Bronchial epithelial cell (primary cell): ENCODE data around the gene ZDHHC1. TPM values are rescaled to one million over a fixed set of nuclear protein-coding genes. Genes with fewer than 3 reads are reported as not detected.

Experiments used
- DNase-seq: peaks from one replicate; pipeline ENCODE4 v3.0.0-alpha.2; 2010; ENCODE audit warnings: low read depth
- FAIRE-seq: peaks from 2 replicates; lab custom pipeline; 2011; peaks lifted over from hg19 to GRCh38; lab: Jason Lieb, UNC
- H3K27me3 ChIP-seq: 2 replicates; pipeline ENCODE4 v1.5.1; 2011; ENCODE audit warnings: low read length; ENCODE audit not compliant: control insufficient read depth, insufficient read depth
- H3K36me3 ChIP-seq: 2 replicates; pipeline ENCODE4 v1.5.1; 2011; ENCODE audit warnings: low read length; ENCODE audit not compliant: control insufficient read depth, insufficient read depth
- H3K4me3 ChIP-seq: 2 replicates; pipeline ENCODE4 v1.5.1; 2011; ENCODE audit warnings: mild to moderate bottlenecking, low read depth, low read length, control low read depth
- CTCF ChIP-seq: IDR thresholded peaks from 2 replicates; pipeline ENCODE4 v1.5.1; 2011; ENCODE audit warnings: mild to moderate bottlenecking, moderate library complexity, low read length, control low read depth, inconsistent platforms; ENCODE audit not compliant: insufficient read depth, severe bottlenecking
- total RNA-seq: library from RNA; depleted of rRNA; stranded (reverse); fragments of >200 nt; gene quantifications from 2 replicates; pipeline ENCODE4 v1.2.1, GENCODE V29; 2014

ZDHHC1 gene
- total RNA-seq, 1 donor from 2014 or later: 1.8 TPM

GRCh38 chr16:67411339-67411738, 4.9 kb downstream of the ZDHHC1 start:
- TF ChIP-seq CTCF: no peak
- no peak for DNase-seq

GRCh38 chr16:67409631-67410030, 6.6 kb downstream of the ZDHHC1 start:
- Histone ChIP-seq H3K4me3 (no peak overlapping the region), H3K36me3 (no peaks in the 10 kb centered on the region), H3K27me3 (no peaks in the 10 kb centered on the region)
- TF ChIP-seq CTCF: no peak
- DNase-seq: no peak
- no peak for FAIRE-seq

More at GRCh38 chr16:67411339-67411738, 4.9 kb downstream of the ZDHHC1 start:
- Histone ChIP-seq H3K27me3 (no peaks in the 10 kb centered on the region), H3K36me3 (no peaks in the 10 kb centered on the region), H3K4me3 (no peak overlapping the region)
- no peak for FAIRE-seq

- TF ChIP-seq CTCF: no peak
- no peak for FAIRE-seq
- Histone ChIP-seq H3K36me3 (no peaks in the 10 kb centered on the region), H3K4me3 (no peak overlapping the region), H3K27me3 (no peaks in the 10 kb centered on the region)
- DNase-seq: no peak
Measured at GRCh38 chr16:67407788-67408452, 8.4 kb downstream of the ZDHHC1 start.

- no peaks in the 10 kb centered on the region for H3K36me3 ChIP-seq
- no peak for FAIRE-seq
- no peak overlapping the region for H3K4me3 ChIP-seq
- DNase-seq: peak; percentile 53
- H3K27me3 ChIP-seq: no peaks in the 10 kb centered on the region
- TF ChIP-seq CTCF: no peak
Measured at GRCh38 chr16:67407176-67407787, 9.0 kb downstream of the ZDHHC1 start.

GRCh38 chr16:67406111-67406971, 9.9 kb downstream of the ZDHHC1 start:
- Histone ChIP-seq H3K36me3 (no peaks in the 10 kb centered on the region), H3K4me3 (no peak overlapping the region), H3K27me3 (no peaks in the 10 kb centered on the region)
- TF ChIP-seq CTCF: no peak
- FAIRE-seq: no peak
- peak; percentile 87 for DNase-seq
